Breast epithelium (tissue), 3 donors: ENCODE results near the gene HMGCL.

Experiments used
- POLR2A ChIP-seq: fragments of 450-650 bp; IDR thresholded peaks from one replicate; pipeline ENCODE4 v1.6.1; 2016; ENCODE audit warnings: antibody characterized with exemption, mild to moderate bottlenecking, moderate library complexity
- POLR2AphosphoS5 ChIP-seq, 3 donors: sonication (generic); formaldehyde crosslinking; IDR thresholded peaks; one replicate each; pipeline ENCODE4 v1.6.1; 2017; ENCODE audit warnings: antibody characterized with exemption in 3 of 3

DNA sequence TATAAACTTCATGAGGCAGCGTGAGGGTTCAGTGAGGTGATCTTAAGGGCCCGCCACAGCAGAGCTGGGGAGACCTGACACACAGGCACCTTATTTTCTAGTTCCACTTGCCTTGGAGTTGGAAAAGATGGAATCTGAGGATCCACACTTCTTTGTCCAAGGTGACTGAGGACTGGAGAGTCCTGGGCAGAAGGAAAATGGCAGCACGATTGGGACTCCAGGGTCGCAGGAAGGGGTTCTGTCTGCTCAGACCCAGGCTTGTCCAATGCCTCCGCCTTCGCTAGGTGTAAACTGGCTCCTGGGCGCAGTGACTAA lies 26.0 kb downstream of the HMGCL start:
- TF ChIP-seq POLR2AphosphoS5 (IDR thresholded peaks at IDR 0.05) (no peak), POLR2A (no peak)
